GM23338 (cell line): Measurements from ENCODE around the gene RUNX3. TPM values are rescaled to one million over a fixed set of nuclear protein-coding genes. Genes with fewer than 3 reads are reported as not detected.
A peak's percentile ranks its signal among the peaks of the same experiment; 100 is the strongest.

Experiments used
- ATAC-seq: fragments of 200-7000 bp; cut with Tn5 transposase; 3 replicates; pipeline ENCODE4 v1.9.1; 2020
- DNase-seq: peaks from one replicate; pipeline ENCODE4 v3.0.0-alpha.2; 2015; ENCODE audit warnings: low spot score
- H2AFZ ChIP-seq: fragments of 200-600 bp; sonication (generic); 2 replicates; pipeline ENCODE4 v1.8.0; 2016; ENCODE audit warnings: antibody characterized with exemption, mild to moderate bottlenecking, moderate library complexity
- H3F3A ChIP-seq: fragments of 200-600 bp; sonication (generic); replicated peaks from 2 replicates; pipeline ENCODE4 v1.8.0; 2017; ENCODE audit warnings: antibody characterized with exemption, mixed run types, low read depth
- H3K27ac ChIP-seq: fragments of 200-600 bp; sonication (generic); 2 replicates; pipeline ENCODE4 v1.6.1; 2016; ENCODE audit warnings: low read depth
- H3K27me3 ChIP-seq: fragments of 200-600 bp; sonication (generic); 2 replicates; pipeline ENCODE4 v1.8.0; 2016; ENCODE audit warnings: mild to moderate bottlenecking, mixed run types, moderate library complexity; ENCODE audit not compliant: insufficient read depth
- H3K36me3 ChIP-seq: fragments of 200-600 bp; sonication (generic); 2 replicates; pipeline ENCODE4 v1.8.0; 2016; ENCODE audit warnings: mild to moderate bottlenecking; ENCODE audit not compliant: insufficient read depth
- H3K4me1 ChIP-seq: fragments of 200-600 bp; sonication (generic); 2 replicates; pipeline ENCODE4 v1.8.0; 2016; ENCODE audit warnings: mild to moderate bottlenecking, moderate library complexity; ENCODE audit not compliant: insufficient read depth
- H3K4me2 ChIP-seq: fragments of 200-600 bp; sonication (generic); 2 replicates; pipeline ENCODE4 v1.7.1; 2017; ENCODE audit warnings: mixed run types
- H3K4me3 ChIP-seq: fragments of 200-600 bp; sonication (generic); 2 replicates; pipeline ENCODE4 v1.6.1; 2016; ENCODE audit warnings: mixed run types
- H3K79me2 ChIP-seq: fragments of 200-600 bp; sonication (generic); replicated peaks from 2 replicates; pipeline ENCODE4 v1.8.0; 2017; ENCODE audit warnings: mild to moderate bottlenecking; ENCODE audit not compliant: insufficient read depth
- H3K9me2 ChIP-seq: fragments of 200-600 bp; sonication (generic); 2 replicates; pipeline ENCODE4 v1.8.0; 2017; ENCODE audit not compliant: insufficient read depth
- H4K20me1 ChIP-seq: fragments of 200-600 bp; sonication (generic); replicated peaks from 2 replicates; pipeline ENCODE4 v1.8.0; 2017; ENCODE audit warnings: mild to moderate bottlenecking; ENCODE audit not compliant: insufficient read depth
- H3K27ac Mint-ChIP-seq: 2 replicates; pipeline ENCODE4 v1.8.0; 2020; ENCODE audit warnings: inconsistent platforms, mild to moderate bottlenecking, moderate library complexity, mixed read lengths
- H3K27me3 Mint-ChIP-seq: 3 replicates; pipeline ENCODE4 v1.8.0; 2022; ENCODE audit warnings: low read depth, mild to moderate bottlenecking, moderate library complexity, mixed read lengths, inconsistent platforms; ENCODE audit not compliant: insufficient read depth, poor library complexity
- H3K36me3 Mint-ChIP-seq: 3 replicates; pipeline ENCODE4 v1.8.0; 2021; ENCODE audit warnings: low read depth, mild to moderate bottlenecking, inconsistent platforms, moderate library complexity, mixed read lengths
- H3K4me1 Mint-ChIP-seq: 3 replicates; pipeline ENCODE4 v1.8.0; 2020; ENCODE audit warnings: mild to moderate bottlenecking, inconsistent platforms, mixed read lengths
- H3K4me3 Mint-ChIP-seq: 3 replicates; pipeline ENCODE4 v1.8.0; 2021; ENCODE audit warnings: moderate library complexity, mild to moderate bottlenecking, inconsistent platforms, mixed read lengths
- H3K9me3 Mint-ChIP-seq: 3 replicates; pipeline ENCODE4 v1.8.0; 2020; ENCODE audit warnings: moderate library complexity, mild to moderate bottlenecking, inconsistent platforms, mixed read lengths
- CREB1 ChIP-seq: fragments of 250-450 bp; sonication (Bioruptor Pico); IDR thresholded peaks from 2 replicates; pipeline ENCODE4 v1.5.0; 2020; ENCODE audit warnings: low read depth, mild to moderate bottlenecking, moderate library complexity
- EZH2 ChIP-seq: fragments of 200-600 bp; sonication (generic); IDR thresholded peaks from one replicate; pipeline ENCODE4 v1.8.0; 2017; ENCODE audit warnings: antibody characterized with exemption, mild to moderate bottlenecking, low read depth; ENCODE audit not compliant: unreplicated experiment
- EZH2phosphoT487 ChIP-seq: fragments of 200-600 bp; sonication (generic); IDR thresholded peaks from one replicate; pipeline ENCODE4 v1.8.1; 2018; ENCODE audit warnings: antibody characterized with exemption; ENCODE audit not compliant: unreplicated experiment
- JUNB ChIP-seq: IDR thresholded peaks from one replicate; pipeline ENCODE4 v1.6.1; 2016; ENCODE audit warnings: antibody characterized with exemption; ENCODE audit not compliant: unreplicated experiment
- NANOG ChIP-seq: IDR thresholded peaks from 2 replicates; pipeline ENCODE4 v1.6.1; 2016; ENCODE audit warnings: antibody characterized with exemption, borderline replicate concordance
- POLR2AphosphoS5 ChIP-seq: IDR thresholded peaks from 2 replicates; pipeline ENCODE4 v1.6.1; 2016; ENCODE audit warnings: antibody characterized with exemption, low read depth
- STAT1 ChIP-seq: IDR thresholded peaks from one replicate; pipeline ENCODE4 v1.6.1; 2016; ENCODE audit warnings: antibody characterized with exemption; ENCODE audit not compliant: unreplicated experiment
- ZNF114 ChIP-seq: fragments of 250-450 bp; sonication (Bioruptor Pico); IDR thresholded peaks from 2 replicates; pipeline ENCODE4 v1.5.0; 2020; ENCODE audit warnings: mild to moderate bottlenecking, moderate library complexity
- ZNF331 ChIP-seq: fragments of 250-450 bp; sonication (Bioruptor Pico); IDR thresholded peaks from 2 replicates; pipeline ENCODE4 v1.5.0; 2020; ENCODE audit warnings: low read depth, mild to moderate bottlenecking, moderate library complexity
- polyA plus RNA-seq: library from polyadenylated mRNA; unstranded; fragments of >200 nt; fragmentation: Nextera tagmentation; extraction: Ambion mirVana; gene quantifications from 2 replicates; pipeline ENCODE4 v1.2.1, GENCODE V29; 2016
- total RNA-seq: library from RNA; depleted of rRNA; stranded (reverse); fragments of >200 nt; shearing (Covaris generic); gene quantifications from 2 replicates; pipeline ENCODE4 v1.2.3, GENCODE V29; 2014
- TF ChIP-seq, protein P1 (sequence below): IDR thresholded peaks from one replicate; pipeline ENCODE4 v1.6.1; 2018; ENCODE audit warnings: antibody characterized with exemption; ENCODE audit not compliant: unreplicated experiment
- TF ChIP-seq, protein P2 (sequence below): IDR thresholded peaks from 2 replicates; pipeline ENCODE4 v1.6.1; 2016; ENCODE audit warnings: antibody characterized with exemption

RUNX3 gene
- total and polyA plus RNA-seq, 2 experiments from 2014 or later = 0.23 to 0.73 TPM

DNA sequence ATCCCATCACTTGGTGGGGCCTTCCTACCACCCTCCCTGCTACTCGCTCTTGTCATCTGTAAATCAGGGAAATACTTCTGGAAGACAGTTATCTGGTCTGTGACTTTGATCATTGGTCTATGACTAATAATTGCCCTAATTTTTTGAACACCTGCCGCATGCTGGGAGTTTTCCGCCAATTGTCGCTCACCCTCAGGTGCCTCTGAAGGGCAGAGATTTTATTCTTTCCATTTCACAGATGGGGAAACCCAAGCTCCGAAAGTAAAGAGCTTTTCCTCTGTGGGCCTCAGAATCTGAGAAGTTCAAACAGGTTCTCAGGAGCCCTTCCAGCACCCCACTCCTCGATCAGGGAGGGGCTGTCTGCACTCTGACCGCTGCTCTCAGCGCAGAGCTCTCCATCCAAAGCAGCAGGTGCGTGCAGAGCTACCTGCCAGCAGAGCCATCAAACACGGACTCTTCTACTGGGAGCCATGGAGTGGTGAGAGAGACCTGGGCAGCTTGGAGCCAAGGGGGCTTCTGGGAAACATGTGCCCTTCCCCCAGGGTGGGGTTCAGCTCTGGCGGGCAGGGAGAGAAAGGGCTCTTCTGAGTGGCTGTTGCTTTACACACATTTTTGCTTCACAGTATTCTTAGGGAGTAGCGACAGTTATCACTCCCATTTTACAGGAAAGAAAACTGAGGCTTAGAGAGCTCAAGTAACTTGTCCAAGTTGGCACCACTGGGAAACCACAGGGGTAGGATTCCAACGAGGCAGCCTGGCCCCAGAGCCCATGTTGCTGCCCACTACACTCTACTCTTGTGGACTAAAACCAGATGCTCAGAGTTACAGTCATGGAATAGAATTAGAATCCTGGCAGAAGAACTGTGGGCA, 5.8 kb upstream of the RUNX3 start:
- Histone ChIP-seq H3F3A (0 out of 2 replicates have a peak, but pooled peaks cover 4% of the 10 kb centered on the region), H3K4me3 (peak overlapping the region; percentile 48), H3K4me1 (peaks cover 40% of the 10 kb centered on the region), H3K36me3 (no peaks in the 10 kb centered on the region), H3K79me2 (no peaks in the 10 kb centered on the region), H3K4me2 (peak overlapping the region; percentile 84), H3K27me3 (peaks cover 57% of the 10 kb centered on the region), H4K20me1 (no peaks in the 10 kb centered on the region), H3K27ac (no peak overlapping the region), H2AFZ (0 out of 2 replicates have a peak overlapping the region, but pooled peaks have one; percentile 81), H3K9me2 (no peaks in the 10 kb centered on the region)
- peak overlapping the region; percentile 4; the same call in 1 of the 3 replicates for H3K4me3 Mint-ChIP-seq
- DNase-seq (no peak), ATAC-seq (no peak)
- H3K27ac Mint-ChIP-seq = no peak overlapping the region
- no peaks in the 10 kb centered on the region for H3K36me3 Mint-ChIP-seq
- H3K27me3 Mint-ChIP-seq = peaks cover 56% of the 10 kb centered on the region
- peaks cover 50% of the 10 kb centered on the region for H3K4me1 Mint-ChIP-seq
- H3K9me3 Mint-ChIP-seq = peaks cover 7% of the 10 kb centered on the region; the same call in 1 of the 3 replicates
- no peak for TF ChIP-seq CREB1 (CRISPR knock-in tag)
- no peak for TF ChIP-seq NANOG
- TF ChIP-seq ZNF331 = no peak
- TF ChIP-seq, protein P1, sequence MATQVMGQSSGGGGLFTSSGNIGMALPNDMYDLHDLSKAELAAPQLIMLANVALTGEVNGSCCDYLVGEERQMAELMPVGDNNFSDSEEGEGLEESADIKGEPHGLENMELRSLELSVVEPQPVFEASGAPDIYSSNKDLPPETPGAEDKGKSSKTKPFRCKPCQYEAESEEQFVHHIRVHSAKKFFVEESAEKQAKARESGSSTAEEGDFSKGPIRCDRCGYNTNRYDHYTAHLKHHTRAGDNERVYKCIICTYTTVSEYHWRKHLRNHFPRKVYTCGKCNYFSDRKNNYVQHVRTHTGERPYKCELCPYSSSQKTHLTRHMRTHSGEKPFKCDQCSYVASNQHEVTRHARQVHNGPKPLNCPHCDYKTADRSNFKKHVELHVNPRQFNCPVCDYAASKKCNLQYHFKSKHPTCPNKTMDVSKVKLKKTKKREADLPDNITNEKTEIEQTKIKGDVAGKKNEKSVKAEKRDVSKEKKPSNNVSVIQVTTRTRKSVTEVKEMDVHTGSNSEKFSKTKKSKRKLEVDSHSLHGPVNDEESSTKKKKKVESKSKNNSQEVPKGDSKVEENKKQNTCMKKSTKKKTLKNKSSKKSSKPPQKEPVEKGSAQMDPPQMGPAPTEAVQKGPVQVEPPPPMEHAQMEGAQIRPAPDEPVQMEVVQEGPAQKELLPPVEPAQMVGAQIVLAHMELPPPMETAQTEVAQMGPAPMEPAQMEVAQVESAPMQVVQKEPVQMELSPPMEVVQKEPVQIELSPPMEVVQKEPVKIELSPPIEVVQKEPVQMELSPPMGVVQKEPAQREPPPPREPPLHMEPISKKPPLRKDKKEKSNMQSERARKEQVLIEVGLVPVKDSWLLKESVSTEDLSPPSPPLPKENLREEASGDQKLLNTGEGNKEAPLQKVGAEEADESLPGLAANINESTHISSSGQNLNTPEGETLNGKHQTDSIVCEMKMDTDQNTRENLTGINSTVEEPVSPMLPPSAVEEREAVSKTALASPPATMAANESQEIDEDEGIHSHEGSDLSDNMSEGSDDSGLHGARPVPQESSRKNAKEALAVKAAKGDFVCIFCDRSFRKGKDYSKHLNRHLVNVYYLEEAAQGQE = no peak
- TF ChIP-seq JUNB = no peak
- TF ChIP-seq POLR2AphosphoS5 = no peak
- TF ChIP-seq ZNF114 (CRISPR knock-in tag) = no peak

DNA sequence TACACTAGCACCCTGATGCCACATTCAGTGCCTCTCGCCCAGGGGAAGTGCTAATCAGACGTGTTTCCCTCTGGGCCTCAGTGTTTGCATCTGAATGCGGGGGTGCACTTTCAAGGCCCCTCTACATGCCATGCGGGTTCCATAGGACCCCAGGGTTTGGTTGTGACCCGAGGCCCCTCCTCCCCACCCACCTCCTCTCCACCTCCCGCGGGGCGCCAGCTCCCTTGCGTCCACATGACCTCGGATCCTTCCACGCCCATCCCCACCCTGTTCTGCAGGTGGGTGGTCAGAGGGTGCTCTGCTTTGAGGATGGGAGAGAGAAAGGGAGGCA, 5.1 kb upstream of the RUNX3 start:
- Histone ChIP-seq H3K4me1 (peaks cover 41% of the 10 kb centered on the region), H3K4me2 (peak overlapping the region; percentile 84), H4K20me1 (no peaks in the 10 kb centered on the region), H3K4me3 (peak overlapping the region; percentile 48), H3K27me3 (peaks cover 64% of the 10 kb centered on the region), H3F3A (0 out of 2 replicates have a peak, but pooled peaks cover 4% of the 10 kb centered on the region), H3K79me2 (no peaks in the 10 kb centered on the region), H3K27ac (no peak overlapping the region), H3K36me3 (no peaks in the 10 kb centered on the region), H2AFZ (0 out of 2 replicates have a peak overlapping the region, but pooled peaks have one; percentile 81), H3K9me2 (no peaks in the 10 kb centered on the region)
- peaks cover 7% of the 10 kb centered on the region; the same call in 1 of the 3 replicates for H3K9me3 Mint-ChIP-seq
- H3K36me3 Mint-ChIP-seq = no peaks in the 10 kb centered on the region
- no peak for DNase-seq
- peaks cover 60% of the 10 kb centered on the region for H3K27me3 Mint-ChIP-seq
- no peak overlapping the region for H3K27ac Mint-ChIP-seq
- peak overlapping the region; percentile 4; the same call in 1 of the 3 replicates for H3K4me3 Mint-ChIP-seq
- TF ChIP-seq STAT1 (no peak), ZNF114 (CRISPR knock-in tag) (no peak), EZH2phosphoT487 (no peak), POLR2AphosphoS5 (no peak), EZH2 (no peak)
- TF ChIP-seq, protein P2, sequence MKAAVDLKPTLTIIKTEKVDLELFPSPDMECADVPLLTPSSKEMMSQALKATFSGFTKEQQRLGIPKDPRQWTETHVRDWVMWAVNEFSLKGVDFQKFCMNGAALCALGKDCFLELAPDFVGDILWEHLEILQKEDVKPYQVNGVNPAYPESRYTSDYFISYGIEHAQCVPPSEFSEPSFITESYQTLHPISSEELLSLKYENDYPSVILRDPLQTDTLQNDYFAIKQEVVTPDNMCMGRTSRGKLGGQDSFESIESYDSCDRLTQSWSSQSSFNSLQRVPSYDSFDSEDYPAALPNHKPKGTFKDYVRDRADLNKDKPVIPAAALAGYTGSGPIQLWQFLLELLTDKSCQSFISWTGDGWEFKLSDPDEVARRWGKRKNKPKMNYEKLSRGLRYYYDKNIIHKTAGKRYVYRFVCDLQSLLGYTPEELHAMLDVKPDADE = no peak
- H3K4me1 Mint-ChIP-seq = peaks cover 50% of the 10 kb centered on the region
- ATAC-seq = no peak
